ENCODE measurements around the gene SEPTIN7. TPM values are rescaled to one million over a fixed set of nuclear protein-coding genes. Genes with fewer than 3 reads are reported as not detected.

SEPTIN7 gene
- total and polyA plus RNA-seq, 2 of the 4 experiments (the other 2 are of a cell fraction): 150 to 239 TPM

GRCh38 chr7:35818513-35818912, 17.7 kb downstream of the SEPTIN7 start:
- no peak overlapping the region for H3K9ac ChIP-seq (ENCODE audit: low read depth, low read length)
- no peaks in the 10 kb centered on the region for H3K9me1 ChIP-seq (ENCODE audit: insufficient read depth, low read length)
- no peaks in the 10 kb centered on the region for H3K9me3 ChIP-seq (ENCODE audit: control insufficient read depth, insufficient read depth, low read length)
- H4K5ac ChIP-seq (ENCODE audit: low read depth, low read length): no peak overlapping the region
- peaks cover 91% of the 10 kb centered on the region for H4K20me1 ChIP-seq (ENCODE audit: insufficient read depth, low read length)
- no peak overlapping the region for H4K8ac ChIP-seq (ENCODE audit: low read depth in 2 of 2, low read length in 2 of 2)
- intact Hi-C loops (cut with micrococcal nuclease) (no loop called here), in situ Hi-C loops (cut with MboI; ENCODE audit: low sequenced_read_pairs) (no loop called here), dilution Hi-C loops (cut with HindIII; ENCODE audit: low sequenced_read_pairs, unreplicated experiment) (no loop called here)
- DNase-seq (no peak), ATAC-seq (ENCODE audit: low read depth) (no peak)
- H2BK120ac ChIP-seq (ENCODE audit: low read depth, low read length): no peak overlapping the region
- H2AK9ac ChIP-seq (replicated peaks; ENCODE audit: low read depth, low read length, poor library complexity): no peak overlapping the region
- H3K18ac ChIP-seq (ENCODE audit: low read depth, low read length): no peak overlapping the region
- peaks cover 5% of the 10 kb centered on the region; the same call in 1 of the 2 replicates for H3K4me1 ChIP-seq (ENCODE audit: control insufficient read depth, insufficient read depth, low read length)
- POLR2A ChIA-PET (ENCODE audit: unreplicated experiment): no interaction called here
- H3K27me3 ChIP-seq (ENCODE audit: control insufficient read depth, insufficient read depth, low read length): no peaks in the 10 kb centered on the region
- H3K4me2 ChIP-seq (ENCODE audit: low read depth, low read length): no peak overlapping the region
- no peak overlapping the region for H3K23ac ChIP-seq (ENCODE audit: low read depth, low read length)
- BruUV-seq (replicated peaks): no TSS peak
- H2AFZ ChIP-seq (replicated peaks; ENCODE audit: low read length, poor library complexity): no peak overlapping the region
- H3K4ac ChIP-seq (ENCODE audit: low read depth, low read length): no peak overlapping the region
- TF ChIP-seq CEBPB (IDR thresholded peaks at IDR 0.05; ENCODE audit: low read depth, low read length): no peak
- no peak overlapping the region for H3K56ac ChIP-seq (ENCODE audit: extremely low read depth, insufficient read depth, low read length)
- no peak overlapping the region for H3K27ac ChIP-seq (ENCODE audit: insufficient read depth, low read length)
- no peak overlapping the region for H2BK5ac ChIP-seq (ENCODE audit: low read depth, low read length, poor library complexity, severe bottlenecking)
- no peaks in the 10 kb centered on the region for H3K36me3 ChIP-seq (ENCODE audit: control insufficient read depth, insufficient read depth, low read length)
- H4K91ac ChIP-seq (ENCODE audit: insufficient read depth, low read depth, low read length): no peak overlapping the region
- H2BK15ac ChIP-seq (ENCODE audit: low read depth, low read length): no peak overlapping the region
- no peak overlapping the region for H3K14ac ChIP-seq (replicated peaks; ENCODE audit: low read depth, low read length)
- no peak overlapping the region for H2AK5ac ChIP-seq (ENCODE audit: low read depth, low read length)
- no peak overlapping the region for H3K4me3 ChIP-seq (ENCODE audit: insufficient read depth, low read depth, low read length)
- no peak overlapping the region for H2BK20ac ChIP-seq (ENCODE audit: low read depth, low read length)
- H3K79me1 ChIP-seq (ENCODE audit: low read depth in 1 of 2, low read length in 2 of 2): peaks cover 1 to 23% of the 10 kb centered on the region in 2 experiments; a peak in 2 of 4 replicates
- CTCF ChIA-PET: no interaction called here
